Left ventricle myocardium inferior (tissue), 1 donor: Measurements from ENCODE around the gene TENM3. TPM values are rescaled to one million over a fixed set of nuclear protein-coding genes. Genes with fewer than 3 reads are reported as not detected.
"Not testable (repeated sequence)": the region's sequence is repeated elsewhere in the genome, so short reads cannot be mapped to it uniquely, and the experiment has no call there.

Experiments
- DNase-seq: peaks from one replicate; pipeline ENCODE4 v3.0.0-alpha.2; 2020
- H3K27ac ChIP-seq: fragments of 200-600 bp; replicated peaks from 2 replicates; pipeline ENCODE4 v1.8.0; 2021
- H3K27me3 ChIP-seq: fragments of 200-600 bp; 2 replicates; pipeline ENCODE4 v1.8.0; 2021; ENCODE audit warnings: low read depth
- H3K36me3 ChIP-seq: fragments of 200-600 bp; 2 replicates; pipeline ENCODE4 v1.8.0; 2021
- H3K4me1 ChIP-seq: fragments of 200-600 bp; 2 replicates; pipeline ENCODE4 v1.8.0; 2021
- H3K4me3 ChIP-seq: fragments of 200-600 bp; 2 replicates; pipeline ENCODE4 v1.8.0; 2021; ENCODE audit warnings: mild to moderate bottlenecking, moderate library complexity
- H3K9me3 ChIP-seq: fragments of 200-600 bp; replicated peaks from 2 replicates; pipeline ENCODE4 v1.8.0; 2021
- intact Hi-C: fragments of 100-400 bp; cut with micrococcal nuclease; formaldehyde crosslinking; loops from one replicate; pipeline ENCODE4 v1.11.0; 2022
- long read RNA-seq: library from polyadenylated mRNA; unstranded; transcript quantifications from one replicate; pipeline ENCODE4 v2.0.0, GENCODE V29; 2021
- total RNA-seq: library from RNA; stranded (reverse); fragmentation: NEBNext Ultra II Directional; extraction: Animal tissue kit (Norgen Biotek cat#: 25700); gene quantifications from one replicate; pipeline ENCODE4 v1.2.1, GENCODE V29; 2021
- TF ChIP-seq, protein P1 (sequence below): fragments of 200-600 bp; IDR thresholded peaks from 2 replicates; pipeline ENCODE4 v1.8.0; 2021; ENCODE audit warnings: antibody characterized with exemption, mild to moderate bottlenecking, borderline replicate concordance
- donor health status: DM: no; HTN: yes; CAD: no; lungs with severe emphysema.

The TENM3 gene
- total RNA-seq: 1.5 TPM
- long read RNA-seq, partial matches to known transcripts: 0 of 1 reads
- long read RNA-seq, other reads (novel, unspliced or antisense): 1 of 1 reads

DNA sequence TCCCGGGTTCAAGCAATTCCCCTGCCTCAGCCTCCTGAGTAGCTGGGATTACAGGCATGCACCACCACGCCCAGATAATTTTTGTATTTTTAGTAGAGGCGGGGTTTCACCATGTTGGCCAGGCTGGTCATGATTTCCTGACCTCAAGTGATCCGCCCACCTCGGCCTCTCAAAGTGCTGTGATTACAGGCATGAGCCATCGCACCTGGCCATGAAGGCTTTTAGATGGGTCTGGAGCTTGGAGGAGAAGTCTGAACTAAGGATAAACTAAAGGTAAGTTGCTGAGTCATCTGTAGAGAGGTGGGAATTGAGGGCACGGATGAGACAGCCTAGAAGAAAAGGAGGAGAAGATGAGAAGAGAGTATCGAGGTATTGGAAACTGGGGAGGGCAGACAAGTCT is at the start of gene TENM3:
TENM3 (plus strand) TSS at position 199 of the 400 bp plus-strand sequence. CDS start 80,619 bp downstream, outside the sequence.
- H3K36me3 ChIP-seq, H3K27ac ChIP-seq, H3K4me3 ChIP-seq, intact Hi-C loops, H3K9me3 ChIP-seq, DNase-seq: not testable (repeated sequence)
- peaks cover 10% of the 10 kb centered on the region for H3K4me1 ChIP-seq
- peaks cover 22% of the 10 kb centered on the region for H3K27me3 ChIP-seq

- Histone ChIP-seq H3K27me3 (peaks cover 64% of the 10 kb centered on the region), H3K4me3 (no peak overlapping the region), H3K36me3 (no peaks in the 10 kb centered on the region), H3K27ac (no peak overlapping the region), H3K9me3 (no peaks in the 10 kb centered on the region), H3K4me1 (no peaks in the 10 kb centered on the region)
- TF ChIP-seq, protein P1, sequence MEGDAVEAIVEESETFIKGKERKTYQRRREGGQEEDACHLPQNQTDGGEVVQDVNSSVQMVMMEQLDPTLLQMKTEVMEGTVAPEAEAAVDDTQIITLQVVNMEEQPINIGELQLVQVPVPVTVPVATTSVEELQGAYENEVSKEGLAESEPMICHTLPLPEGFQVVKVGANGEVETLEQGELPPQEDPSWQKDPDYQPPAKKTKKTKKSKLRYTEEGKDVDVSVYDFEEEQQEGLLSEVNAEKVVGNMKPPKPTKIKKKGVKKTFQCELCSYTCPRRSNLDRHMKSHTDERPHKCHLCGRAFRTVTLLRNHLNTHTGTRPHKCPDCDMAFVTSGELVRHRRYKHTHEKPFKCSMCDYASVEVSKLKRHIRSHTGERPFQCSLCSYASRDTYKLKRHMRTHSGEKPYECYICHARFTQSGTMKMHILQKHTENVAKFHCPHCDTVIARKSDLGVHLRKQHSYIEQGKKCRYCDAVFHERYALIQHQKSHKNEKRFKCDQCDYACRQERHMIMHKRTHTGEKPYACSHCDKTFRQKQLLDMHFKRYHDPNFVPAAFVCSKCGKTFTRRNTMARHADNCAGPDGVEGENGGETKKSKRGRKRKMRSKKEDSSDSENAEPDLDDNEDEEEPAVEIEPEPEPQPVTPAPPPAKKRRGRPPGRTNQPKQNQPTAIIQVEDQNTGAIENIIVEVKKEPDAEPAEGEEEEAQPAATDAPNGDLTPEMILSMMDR: no peak
- intact Hi-C loops: no loop called here
- DNase-seq: no peak
Observed at GRCh38 chr4:182194091-182194824, 48.9 kb upstream of the TENM3 start.

- TF ChIP-seq, protein P1: no peak
- intact Hi-C loops: no loop called here
- no peak overlapping the region for H3K27ac ChIP-seq
Observed at GRCh38 chr4:182197611-182198010, 45.6 kb upstream of the TENM3 start.

GRCh38 chr4:182201871-182202270 is 41.3 kb upstream of the TENM3 start:
- TF ChIP-seq, protein P1: no peak
- intact Hi-C loops: no loop called here

More at GRCh38 chr4:182197611-182198010, 45.6 kb upstream of the TENM3 start:
- no peak for DNase-seq
- Histone ChIP-seq H3K4me3 (no peak overlapping the region), H3K9me3 (no peaks in the 10 kb centered on the region), H3K36me3 (no peaks in the 10 kb centered on the region), H3K4me1 (no peaks in the 10 kb centered on the region), H3K27me3 (peaks cover 47% of the 10 kb centered on the region)

GRCh38 chr4:182202650-182203049 is 40.6 kb upstream of the TENM3 start:
- Histone ChIP-seq H3K9me3 (no peaks in the 10 kb centered on the region), H3K4me3 (no peak overlapping the region), H3K4me1 (peaks cover under 1% of the 10 kb centered on the region), H3K36me3 (no peaks in the 10 kb centered on the region), H3K27me3 (peaks cover 36% of the 10 kb centered on the region), H3K27ac (no peak overlapping the region)
- no peak for DNase-seq
- TF ChIP-seq, protein P1: no peak
- intact Hi-C loops: no loop called here

More at GRCh38 chr4:182201871-182202270, 41.3 kb upstream of the TENM3 start:
- H3K9me3 ChIP-seq: no peaks in the 10 kb centered on the region
- peaks cover 39% of the 10 kb centered on the region for H3K27me3 ChIP-seq
- DNase-seq: no peak
- no peaks in the 10 kb centered on the region for H3K4me1 ChIP-seq
- no peak overlapping the region for H3K4me3 ChIP-seq
- no peak overlapping the region for H3K27ac ChIP-seq
- no peaks in the 10 kb centered on the region for H3K36me3 ChIP-seq

GRCh38 chr4:182203872-182204411 is 39.3 kb upstream of the TENM3 start:
- TF ChIP-seq, protein P1: no peak
- no peak for DNase-seq
- intact Hi-C loops: no loop called here
- Histone ChIP-seq H3K36me3 (no peaks in the 10 kb centered on the region), H3K9me3 (no peaks in the 10 kb centered on the region), H3K4me1 (peaks cover 10% of the 10 kb centered on the region), H3K4me3 (no peak overlapping the region), H3K27me3 (peaks cover 29% of the 10 kb centered on the region), H3K27ac (no peak overlapping the region)
